SK-N-SH (cell line): ENCODE results near the gene PRIM2. TPM values are rescaled to one million over a fixed set of nuclear protein-coding genes. Genes with fewer than 3 reads are reported as not detected.
A peak's percentile ranks its signal among the peaks of the same experiment; 100 is the strongest.
"Not testable (repeated sequence)": the region's sequence is repeated elsewhere in the genome, so short reads cannot be mapped to it uniquely, and the experiment has no call there.

ENCODE experiments used
- CTCF ChIA-PET: fragments of 300-600, 350-600 bp; formaldehyde crosslinking; extraction: SDS; loops from one replicate; lab custom pipeline; 2021; lab: Yijun Ruan, JAX
- POLR2A ChIA-PET: fragments of 350-600 bp; sonication (Branson Sonifier 250); formaldehyde crosslinking; extraction: SDS; loops from one replicate; lab custom pipeline; 2020; ENCODE audit warnings: antibody characterized with exemption, inconsistent platforms; lab: Yijun Ruan, JAX
- DNase-seq: peaks from one replicate; pipeline ENCODE4 v3.0.0; 2012
- H2AFZ ChIP-seq: fragments of 200-600 bp; sonication (generic); 2 replicates; pipeline ENCODE4 v1.8.1; 2016; ENCODE audit warnings: antibody characterized with exemption, mild to moderate bottlenecking, low read depth
- H3F3A ChIP-seq: fragments of 200-600 bp; sonication (generic); replicated peaks from 2 replicates; pipeline ENCODE3; 2016; ENCODE audit warnings: antibody characterized with exemption, mild to moderate bottlenecking; ENCODE audit not compliant: insufficient read depth
- H3K27ac ChIP-seq, 2 experiments: fragments of 200-500 bp in 1 of 2; fragments of 200-600 bp in 1 of 2; sonication (Bioruptor generic) in 1 of 2; sonication (generic), shearing (Covaris generic) in 1 of 2; 2 replicates each; pipeline versions ENCODE4 v1.5.1 to v1.6.1; 2014 to 2016; ENCODE audit warnings: low read depth in 2 of 2, inconsistent platforms in 1 of 2, low read length in 1 of 2, mild to moderate bottlenecking in 1 of 2, mixed read lengths in 1 of 2
- H3K27me3 ChIP-seq: fragments of 200-600 bp; sonication (generic), shearing (Covaris generic); 2 replicates; pipeline ENCODE4 v1.6.1; 2016; ENCODE audit warnings: mixed run types; ENCODE audit not compliant: insufficient read depth
- H3K36me3 ChIP-seq, 2 experiments: fragments of 200-500 bp in 1 of 2; fragments of 200-600 bp in 1 of 2; sonication (Bioruptor generic) in 1 of 2; sonication (generic) in 1 of 2; replicated peaks in 1 of 2; 2 replicates each; pipeline versions ENCODE3 to v1.5.1; 2014 to 2016; ENCODE audit warnings: low read length in 1 of 2, mild to moderate bottlenecking in 1 of 2; ENCODE audit not compliant: insufficient read depth in 2 of 2, control insufficient read depth in 1 of 2
- H3K4me1 ChIP-seq, 2 experiments: fragments of 200-500 bp in 1 of 2; fragments of 200-600 bp in 1 of 2; sonication (Bioruptor generic) in 1 of 2; sonication (generic), shearing (Covaris generic) in 1 of 2; 2 replicates each; pipeline versions ENCODE4 v1.5.1 to v1.6.1; 2014 to 2016; ENCODE audit warnings: low read depth in 1 of 2, low read length in 1 of 2, mixed run types in 1 of 2; ENCODE audit not compliant: insufficient read depth in 2 of 2, control insufficient read depth in 1 of 2
- H3K4me2 ChIP-seq: fragments of 200-600 bp; sonication (generic), shearing (Covaris generic); 2 replicates; pipeline ENCODE4 v1.6.1; 2017; ENCODE audit warnings: mixed run types
- H3K4me3 ChIP-seq, 2 experiments: fragments of 200-500 bp in 1 of 2; fragments of 200-600 bp in 1 of 2; sonication (Bioruptor generic) in 1 of 2; sonication (generic), shearing (Covaris generic) in 1 of 2; 2 replicates each; pipeline versions ENCODE4 v1.5.1 to v1.8.1; 2014 to 2016; ENCODE audit warnings: low read depth in 2 of 2, inconsistent platforms in 1 of 2, low read length in 1 of 2, mild to moderate bottlenecking in 1 of 2, mixed read lengths in 1 of 2, moderate library complexity in 1 of 2
- H3K79me2 ChIP-seq: fragments of 200-600 bp; sonication (generic); 2 replicates; pipeline ENCODE4 v1.8.1; 2017; ENCODE audit warnings: mild to moderate bottlenecking; ENCODE audit not compliant: insufficient read depth
- H3K9ac ChIP-seq: fragments of 200-600 bp; sonication (generic); 2 replicates; pipeline ENCODE4 v1.6.1; 2017; ENCODE audit warnings: mixed run types
- H3K9me2 ChIP-seq: fragments of 200-600 bp; sonication (generic); 2 replicates; pipeline ENCODE4 v1.6.1; 2017; ENCODE audit warnings: mixed run types
- H3K9me3 ChIP-seq: fragments of 200-600 bp; sonication (generic); 2 replicates; pipeline ENCODE4 v1.6.1; 2017; ENCODE audit warnings: mixed run types, mild to moderate bottlenecking, moderate library complexity
- H4K20me1 ChIP-seq: fragments of 200-600 bp; sonication (generic); 2 replicates; pipeline ENCODE4 v1.6.1; 2017; ENCODE audit warnings: mild to moderate bottlenecking, mixed run types; ENCODE audit not compliant: insufficient read depth
- CHD2 ChIP-seq: fragments of 150-350 bp; IDR thresholded peaks from 2 replicates; pipeline ENCODE4 v1.6.1; 2018; ENCODE audit warnings: low read length; ENCODE audit not compliant: partially characterized antibody
- ELF1 ChIP-seq: IDR thresholded peaks from 2 replicates; pipeline ENCODE4 v1.4.0; 2012
- EP300 ChIP-seq, 2 experiments: IDR thresholded peaks; 2 replicates each; pipeline versions ENCODE4 v1.4.0 to v1.6.1; 2012; ENCODE audit warnings: borderline replicate concordance in 1 of 2, low read depth in 1 of 2, low read length in 1 of 2
- FOSL2 ChIP-seq: IDR thresholded peaks from 2 replicates; pipeline ENCODE4 v1.4.0; 2012; ENCODE audit warnings: low read depth, mild to moderate bottlenecking, moderate library complexity, borderline replicate concordance
- JUND ChIP-seq: IDR thresholded peaks from 2 replicates; pipeline ENCODE4 v1.4.0; 2012
- PBX3 ChIP-seq: IDR thresholded peaks from 2 replicates; pipeline ENCODE4; 2012
- POLR2AphosphoS5 ChIP-seq: IDR thresholded peaks from 2 replicates; pipeline ENCODE4 v1.6.1; 2012; ENCODE audit warnings: low read depth, low read length
- RAD21 ChIP-seq: IDR thresholded peaks from 2 replicates; pipeline ENCODE4 v1.6.1; 2012; ENCODE audit warnings: mild to moderate bottlenecking, low read length
- RFX5 ChIP-seq: IDR thresholded peaks from 2 replicates; pipeline ENCODE4 v1.6.1; 2012; ENCODE audit warnings: mild to moderate bottlenecking, improper control_type of control experiment, low read length
- TAF1 ChIP-seq: IDR thresholded peaks from 2 replicates; pipeline ENCODE4 v1.6.1; 2012; ENCODE audit warnings: low read depth, mild to moderate bottlenecking, low read length, moderate library complexity, borderline replicate concordance
- TCF12 ChIP-seq: IDR thresholded peaks from 2 replicates; pipeline ENCODE4 v1.4.0; 2012
- TEAD4 ChIP-seq: IDR thresholded peaks from 2 replicates; pipeline ENCODE4 v1.4.0; 2012; ENCODE audit warnings: mild to moderate bottlenecking, borderline replicate concordance; ENCODE audit not compliant: insufficient read depth
- YY1 ChIP-seq: IDR thresholded peaks from 2 replicates; pipeline ENCODE4 v1.4.0; 2012; ENCODE audit warnings: low read depth, mild to moderate bottlenecking
- WGBS: methylation state at CpG from one replicate; pipeline ENCODE4 v1.1.6; 2017; ENCODE audit warnings: low lambda C conversion rate; 5-methylcytosine and 5-hydroxymethylcytosine counted together
- polyA plus RNA-seq, 3 experiments: library from polyadenylated mRNA; depleted of rRNA; stranded (reverse); fragments of >200 nt; gene quantifications; 2 replicates each; pipeline ENCODE4 v1.2.3, GENCODE V29; 2012
- TF ChIP-seq, protein P1 (sequence below): fragments of 150-350 bp; IDR thresholded peaks from 2 replicates; pipeline ENCODE4 v1.6.1; 2017; ENCODE audit warnings: antibody characterized with exemption, low read length, low read depth, borderline replicate concordance

The PRIM2 gene
- polyA plus RNA-seq, 1 of the 3 experiments (the other 2 are of a cell fraction), result 14.1 TPM

DNA sequence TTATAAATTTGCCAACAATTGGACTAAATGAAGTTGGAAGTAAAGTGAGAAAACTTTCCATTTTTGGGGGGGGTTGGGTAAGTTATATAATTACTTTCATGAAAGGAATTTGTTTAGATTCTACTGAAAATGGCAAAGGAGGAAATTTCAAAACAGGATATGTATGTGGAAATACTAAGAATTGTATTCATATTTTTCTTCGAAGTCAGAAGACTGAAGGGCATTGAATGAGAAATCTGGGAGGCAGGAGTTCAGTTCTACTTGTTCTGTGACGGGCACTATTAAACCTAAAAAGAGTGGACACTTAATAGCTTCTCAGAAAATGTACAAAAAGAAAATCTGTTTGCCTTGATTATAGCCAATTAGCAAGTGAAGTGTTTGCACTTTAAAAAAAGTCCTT lies 114.7 kb downstream of the PRIM2 start:
- Histone ChIP-seq H3K79me2 (peaks cover 39% of the 10 kb centered on the region), H3K27me3 (no peaks in the 10 kb centered on the region), H3K9me3 (no peaks in the 10 kb centered on the region), H3K4me3 (peak overlapping the region in 1 of 2 experiments; percentile 24; a peak in 1 of 4 replicates), H2AFZ (peak overlapping the region; percentile 73; the same call in 1 of the 2 replicates), H3K27ac (peak overlapping the region; percentile 55 to 67; a peak in 3 of 4 replicates), H3K4me1 (peaks cover 0 to 19% of the 10 kb centered on the region in 2 experiments; a peak in 3 of 4 replicates), H3K4me2 (peak overlapping the region; percentile 39; the same call in 1 of the 2 replicates), H3K9me2 (no peaks in the 10 kb centered on the region), H3F3A (peaks cover 12% of the 10 kb centered on the region), H3K36me3 (peaks cover 0 to 4% of the 10 kb centered on the region in 2 experiments), H4K20me1 (no peaks in the 10 kb centered on the region), H3K9ac (peak overlapping the region; percentile 8; the same call in 1 of the 2 replicates)
- ChIA-PET POLR2A (no interaction called here), CTCF (no interaction called here)
- DNase-seq, result no peak
- WGBS, result 15% methylated on average over 2 of the region's 2 CpGs
- TF ChIP-seq TAF1 (no peak), ELF1 (no peak), FOSL2 (peak; percentile 40; the same call in 1 of the 2 replicates), TEAD4 (0 out of 2 replicates have a peak, but pooled peaks have one; percentile 41), CHD2 (no peak), EP300 (IDR thresholded peaks at IDR 0.05; ENCODE audit: borderline replicate concordance in 1 of 2, low read depth in 1 of 2, low read length in 1 of 2) (peak in 1 of 2 experiments; percentile 47; a peak in 1 of 4 replicates), PBX3 (peak; percentile 30; the same call in 1 of the 2 replicates), TCF12 (peak; percentile 19; the same call in 1 of the 2 replicates)

- no peaks in the 10 kb centered on the region for H3K9me2 ChIP-seq
- no peaks in the 10 kb centered on the region for H4K20me1 ChIP-seq
- DNase-seq, result no peak
- 95% methylated on average over 4 of the region's 4 CpGs for WGBS
- H3K79me2 ChIP-seq, result peaks cover 40% of the 10 kb centered on the region
- peaks cover 12% of the 10 kb centered on the region for H3F3A ChIP-seq
- TF ChIP-seq TAF1 (no peak), JUND (no peak), POLR2AphosphoS5 (no peak), YY1 (no peak), TEAD4 (no peak), RAD21 (no peak), CHD2 (no peak), RFX5 (no peak)
- TF ChIP-seq, protein P1, sequence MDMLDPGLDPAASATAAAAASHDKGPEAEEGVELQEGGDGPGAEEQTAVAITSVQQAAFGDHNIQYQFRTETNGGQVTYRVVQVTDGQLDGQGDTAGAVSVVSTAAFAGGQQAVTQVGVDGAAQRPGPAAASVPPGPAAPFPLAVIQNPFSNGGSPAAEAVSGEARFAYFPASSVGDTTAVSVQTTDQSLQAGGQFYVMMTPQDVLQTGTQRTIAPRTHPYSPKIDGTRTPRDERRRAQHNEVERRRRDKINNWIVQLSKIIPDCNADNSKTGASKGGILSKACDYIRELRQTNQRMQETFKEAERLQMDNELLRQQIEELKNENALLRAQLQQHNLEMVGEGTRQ, result no peak
- H3K27ac ChIP-seq, result peak overlapping the region; percentile 55 to 67; a peak in 3 of 4 replicates
- peaks cover 0 to 10% of the 10 kb centered on the region in 2 experiments for H3K36me3 ChIP-seq
- CTCF ChIA-PET, result no interaction called here
- POLR2A ChIA-PET, result no interaction called here
- H3K4me1 ChIP-seq, result peaks cover 0 to 19% of the 10 kb centered on the region in 2 experiments; a peak in 3 of 4 replicates
- H3K9me3 ChIP-seq, result no peaks in the 10 kb centered on the region
- no peak overlapping the region for H2AFZ ChIP-seq
- peak overlapping the region; percentile 39; the same call in 1 of the 2 replicates for H3K4me2 ChIP-seq
- H3K27me3 ChIP-seq, result no peaks in the 10 kb centered on the region
- peak overlapping the region; percentile 8; the same call in 1 of the 2 replicates for H3K9ac ChIP-seq
- no peak overlapping the region; a peak in 1 of 4 replicates for H3K4me3 ChIP-seq
Measured at GRCh38 chr6:57432919-57433684, 115.7 kb downstream of the PRIM2 start.

DNA sequence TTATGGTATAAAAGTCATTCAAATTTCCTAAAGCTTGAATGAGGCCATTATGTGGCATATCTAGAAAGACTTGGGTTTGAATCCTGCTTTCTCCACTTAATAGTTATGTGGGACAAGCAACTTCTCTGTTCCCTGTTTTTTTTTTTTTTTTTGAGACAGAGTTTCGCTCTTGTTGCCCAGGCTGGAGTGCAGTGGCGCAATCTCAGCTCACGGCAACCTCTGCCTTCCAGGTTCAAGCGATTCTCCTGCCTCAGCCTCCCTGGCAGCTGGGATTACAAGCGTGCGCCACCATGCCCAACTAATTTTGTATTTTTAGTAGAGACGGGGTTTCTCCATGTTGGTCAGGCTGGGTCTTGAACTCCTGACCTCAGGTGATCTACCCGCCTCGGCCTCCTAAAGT lies 116.4 kb downstream of the PRIM2 start:
- whole genome bisulfite sequencing, result 96% methylated on average over 9 of the region's 9 CpGs
- peaks cover 0 to 11% of the 10 kb centered on the region in 2 experiments for H3K36me3 ChIP-seq
- H3K27me3 ChIP-seq, H3K4me3 ChIP-seq, H3K27ac ChIP-seq, H2AFZ ChIP-seq, H3K9me2 ChIP-seq, H3K4me2 ChIP-seq, POLR2A ChIA-PET, H3K9me3 ChIP-seq, H3K9ac ChIP-seq, DNase-seq, H4K20me1 ChIP-seq: not testable (repeated sequence)
- H3K4me1 ChIP-seq, result peaks cover 0 to 19% of the 10 kb centered on the region in 2 experiments; a peak in 3 of 4 replicates
- peaks cover 46% of the 10 kb centered on the region for H3K79me2 ChIP-seq
- H3F3A ChIP-seq, result peaks cover 12% of the 10 kb centered on the region
- CTCF ChIA-PET, result interaction anchor here (0.5 kb wide), 1 partner anchor 117 kb away, joined by 3 read pairs; no protein-coding TSS in a partner anchor
